HEK293 (cell line): Measurements from ENCODE around the gene MVK.

Source experiments
- CTCF ChIA-PET: fragments of 350-600 bp; formaldehyde crosslinking; extraction: SDS; loops from one replicate; lab custom pipeline; 2021; ENCODE audit warnings: antibody characterized with exemption; lab: Yijun Ruan, JAX
- POLR2A ChIA-PET: fragments of 300-600 bp; formaldehyde crosslinking; extraction: SDS; loops from one replicate; lab custom pipeline; 2020; ENCODE audit warnings: antibody characterized with exemption, inconsistent platforms; lab: Yijun Ruan, JAX
- H3K27ac ChIP-seq: fragments of 200-500 bp; sonication (Bioruptor generic); 2 replicates; pipeline ENCODE4 v1.5.1; 2014; ENCODE audit warnings: low read depth, low read length, control low read depth, inconsistent platforms; ENCODE audit errors: extremely low read depth
- H3K36me3 ChIP-seq, 2 experiments: fragments of 200-500 bp in 1 of 2; sonication (Bioruptor generic) in 1 of 2; 1 replicate in 1 of 2; 2 replicates in 1 of 2; pipeline ENCODE4 v1.5.1; 2014 to 2017; ENCODE audit warnings: inconsistent platforms in 2 of 2, low read length in 2 of 2; ENCODE audit not compliant: control insufficient read depth in 2 of 2, insufficient read depth in 1 of 2
- H3K4me1 ChIP-seq: fragments of 200-500 bp; sonication (Bioruptor generic); 2 replicates; pipeline ENCODE4 v1.5.1; 2014; ENCODE audit warnings: mild to moderate bottlenecking, low read length, inconsistent platforms; ENCODE audit not compliant: control insufficient read depth, insufficient read depth
- H3K4me3 ChIP-seq: 2 replicates; pipeline ENCODE4 v1.5.1; 2011; ENCODE audit warnings: low read depth, mild to moderate bottlenecking, control low read depth, low read length, moderate library complexity
- H3K9me3 ChIP-seq: fragments of 200-500 bp; sonication (Bioruptor generic); 2 replicates; pipeline ENCODE4 v1.5.1; 2014; ENCODE audit warnings: low read depth, low read length, inconsistent platforms; ENCODE audit not compliant: control insufficient read depth, insufficient read depth
- GLIS1 ChIP-seq: fragments of 450-650 bp; formaldehyde crosslinking; IDR thresholded peaks from 2 replicates; pipeline ENCODE4 v1.5.1; 2016; ENCODE audit warnings: missing biosample characterization, missing genetic modification characterization
- KLF1 ChIP-seq: fragments of 450-650 bp; formaldehyde crosslinking; IDR thresholded peaks from 2 replicates; pipeline ENCODE4 v1.5.1; 2016; ENCODE audit warnings: missing biosample characterization, missing genetic modification characterization
- SP7 ChIP-seq: fragments of 450-650 bp; formaldehyde crosslinking; IDR thresholded peaks from 2 replicates; pipeline ENCODE4 v1.5.1; 2016; ENCODE audit warnings: missing biosample characterization, missing genetic modification characterization
- ZIC2 ChIP-seq: fragments of 450-650 bp; formaldehyde crosslinking; IDR thresholded peaks from 2 replicates; pipeline ENCODE4 v1.5.1; 2016; ENCODE audit warnings: missing biosample characterization, missing genetic modification characterization
- ZNF324 ChIP-seq: fragments of 450-650 bp; formaldehyde crosslinking; IDR thresholded peaks from 2 replicates; pipeline ENCODE4 v1.5.1; 2016; ENCODE audit warnings: missing biosample characterization, missing genetic modification characterization
- ZNF416 ChIP-seq: fragments of 450-650 bp; formaldehyde crosslinking; IDR thresholded peaks from 2 replicates; pipeline ENCODE4 v1.5.1; 2016; ENCODE audit warnings: missing biosample characterization, missing genetic modification characterization
- ZNF521 ChIP-seq: fragments of 450-650 bp; formaldehyde crosslinking; IDR thresholded peaks from 2 replicates; pipeline ENCODE4 v1.5.1; 2017; ENCODE audit warnings: missing biosample characterization, mild to moderate bottlenecking, missing genetic modification characterization
- ZNF529 ChIP-seq: fragments of 450-650 bp; formaldehyde crosslinking; IDR thresholded peaks from 2 replicates; pipeline ENCODE4 v1.5.1; 2017; ENCODE audit warnings: missing genetic modification characterization, missing biosample characterization; ENCODE audit not compliant: insufficient replicate concordance
- ZNF544 ChIP-seq: fragments of 450-650 bp; formaldehyde crosslinking; IDR thresholded peaks from 2 replicates; pipeline ENCODE4 v1.5.0; 2017; ENCODE audit warnings: missing biosample characterization, missing genetic modification characterization
- ZNF610 ChIP-seq: fragments of 450-650 bp; formaldehyde crosslinking; IDR thresholded peaks from 2 replicates; pipeline ENCODE4 v1.5.1; 2016; ENCODE audit warnings: missing biosample characterization, missing genetic modification characterization, borderline replicate concordance
- ZNF747 ChIP-seq: fragments of 450-650 bp; formaldehyde crosslinking; IDR thresholded peaks from 2 replicates; pipeline ENCODE4 v1.5.1; 2016; ENCODE audit warnings: missing biosample characterization, missing genetic modification characterization
- ZXDB ChIP-seq: fragments of 450-650 bp; formaldehyde crosslinking; IDR thresholded peaks from 2 replicates; pipeline ENCODE4 v1.5.1; 2016; ENCODE audit warnings: missing biosample characterization, missing genetic modification characterization

The MVK gene

DNA sequence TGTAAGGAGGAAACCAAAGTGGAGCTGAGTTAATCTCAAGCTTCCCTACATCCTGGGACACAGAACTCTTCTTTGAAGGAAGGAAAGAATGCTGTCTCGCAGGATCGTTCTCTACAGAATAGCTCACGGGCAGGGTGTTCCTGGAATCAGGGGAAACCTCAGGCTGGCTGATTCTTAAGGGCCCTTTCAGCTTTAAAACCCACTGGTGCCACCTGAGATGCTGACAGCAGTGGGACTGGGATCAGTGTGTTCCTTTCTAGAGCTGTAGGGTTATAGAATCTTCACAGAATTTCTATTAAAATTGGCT, 48.4 kb upstream of the MVK start:
- Histone ChIP-seq H3K36me3 (peaks cover 13 to 71% of the 10 kb centered on the region in 2 experiments; a peak in 2 of 3 replicates), H3K4me3 (no peak overlapping the region), H3K4me1 (no peaks in the 10 kb centered on the region), H3K27ac (no peak overlapping the region), H3K9me3 (no peaks in the 10 kb centered on the region)
- no peak for TF ChIP-seq ZNF416
- CTCF ChIA-PET: interaction anchor here (0.5 to 2.0 kb wide), 3 partner anchors 50 to 250 kb away, joined by 3 to 7 read pairs (median 4); no protein-coding TSS in a partner anchor
- POLR2A ChIA-PET: interaction anchor here (0.9 kb wide), 1 partner anchor 20 kb away, joined by 3 read pairs; no protein-coding TSS in a partner anchor

DNA sequence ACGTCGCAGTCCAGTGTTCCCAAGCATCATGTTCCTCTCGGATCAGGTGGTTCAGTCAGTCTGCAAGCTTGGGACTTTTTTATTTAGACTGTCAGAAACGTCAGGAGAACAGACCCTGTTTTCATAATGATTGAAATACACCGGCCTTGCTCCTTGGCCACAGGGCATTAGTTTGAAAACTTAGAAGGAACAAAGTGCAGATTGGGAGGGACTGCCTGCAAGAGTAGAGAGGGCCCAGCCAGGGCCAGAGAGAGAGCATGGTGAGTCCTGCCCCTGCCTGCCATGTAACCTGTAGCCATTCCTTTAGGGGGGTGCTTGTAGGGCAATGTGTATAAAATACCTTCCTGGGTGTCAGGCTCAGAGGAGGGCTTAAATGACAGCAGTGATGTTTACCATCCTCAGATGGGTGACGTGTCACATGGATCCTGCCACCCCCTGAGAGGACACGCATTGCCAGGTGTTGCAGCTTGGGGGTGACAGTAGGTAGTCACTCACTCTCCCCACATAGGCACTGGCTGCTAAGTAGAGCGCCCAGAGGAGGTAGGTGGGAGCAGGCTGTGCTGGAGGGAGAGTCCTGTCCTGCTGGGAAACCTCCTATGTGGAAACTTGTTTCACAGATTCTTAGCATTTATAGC, 46.0 kb upstream of the MVK start:
- POLR2A ChIA-PET: no interaction called here
- Histone ChIP-seq H3K36me3 (peaks cover 4 to 63% of the 10 kb centered on the region in 2 experiments; a peak in 2 of 3 replicates), H3K4me3 (no peak overlapping the region), H3K27ac (no peak overlapping the region)
- TF ChIP-seq GLIS1 (tag by site-specific recombination): peak; percentile 82
- TF ChIP-seq ZIC2 (tag by site-specific recombination): peak; percentile 37
- TF ChIP-seq SP7 (tag by site-specific recombination): no peak
- TF ChIP-seq, all 188 proteins: peak for 2
- Histone ChIP-seq H3K9me3 (no peaks in the 10 kb centered on the region), H3K4me1 (no peaks in the 10 kb centered on the region)
- CTCF ChIA-PET: interaction anchor here (0.7 kb wide), 1 partner anchor 78 kb away, joined by 3 read pairs; no protein-coding TSS in a partner anchor

- POLR2A ChIA-PET: no interaction called here
- Histone ChIP-seq H3K4me1 (no peaks in the 10 kb centered on the region), H3K27ac (no peak overlapping the region), H3K36me3 (peaks cover 4 to 47% of the 10 kb centered on the region in 2 experiments; a peak in 2 of 3 replicates), H3K9me3 (no peaks in the 10 kb centered on the region), H3K4me3 (no peak overlapping the region)
- no peak for TF ChIP-seq KLF1 (tag by site-specific recombination)
- CTCF ChIA-PET: interaction anchor here (0.6 to 1.0 kb wide), 3 partner anchors 9 to 98 kb away, joined by 3 to 5 read pairs (median 4); no protein-coding TSS in a partner anchor
These were observed 43.6 kb upstream of the MVK start for GRCh38 chr12:109529691-109530640.

- Histone ChIP-seq H3K36me3 (peaks cover 4 to 42% of the 10 kb centered on the region in 2 experiments; a peak in 2 of 3 replicates), H3K4me1 (no peaks in the 10 kb centered on the region), H3K9me3 (no peaks in the 10 kb centered on the region)
- ChIA-PET POLR2A (no interaction called here), CTCF (no interaction called here)
- TF ChIP-seq ZNF324 (tag by site-specific recombination) (no peak), ZNF521 (tag by site-specific recombination) (no peak), ZNF544 (no peak), ZNF610 (tag by site-specific recombination) (no peak), ZNF529 (tag by site-specific recombination) (no peak), ZXDB (no peak), ZNF747 (tag by site-specific recombination) (no peak)
- TF ChIP-seq, all 188 proteins: peak for 0
- H3K27ac ChIP-seq: no peak overlapping the region
- no peak overlapping the region for H3K4me3 ChIP-seq
These were observed 42.2 kb upstream of the MVK start for GRCh38 chr12:109531411-109531810.
